Amygdala (tissue), 56 donors: ENCODE data around the gene TMEM234.

Experiments
- DNase-seq, 56 donors: peaks; one replicate each; lab custom pipeline; 2025; lab: John Stamatoyannopoulos, UW

TMEM234 gene

GRCh38 chr1:32180186-32181060, 41.7 kb downstream of the TMEM234 start:
- DNase-seq = peak in 26 of 56 donors; percentile 12 to 62 (median 42)

- DNase-seq = peak; percentile 62 to 98 (median 90)
Observed at GRCh38 chr1:32179443-32180185, 42.5 kb downstream of the TMEM234 start, which contains the start of gene TXLNA. TXLNA (plus strand) TSS chr1:32179675; CDS start chr1:32180346, 671 bp downstream.

GRCh38 chr1:32179193-32179442, 43.0 kb downstream of the TMEM234 start:
- DNase-seq = no peak

- no peak for DNase-seq
Observed at GRCh38 chr1:32178380-32179192, 43.6 kb downstream of the TMEM234 start.

- DNase-seq = no peak
Observed at GRCh38 chr1:32172621-32173245, 49.4 kb downstream of the TMEM234 start.

GRCh38 chr1:32170991-32171390, 51.2 kb downstream of the TMEM234 start:
- DNase-seq = no peak
